Coronary artery (tissue), 2 donors: ENCODE measurements around the gene ST6GALNAC3.

ENCODE experiments used
- DNase-seq: peaks from one replicate; pipeline ENCODE4 v3.0.0-alpha.2; 2017; ENCODE audit warnings: low spot score
- H3K27ac ChIP-seq, 2 donors: fragments of 200-600 bp; sonication (generic); one replicate each; pipeline ENCODE4 v1.5.1; 2016 to 2019
- H3K4me3 ChIP-seq: fragments of 200-600 bp; sonication (generic); 2 replicates; pipeline ENCODE4 v1.5.1; 2016; ENCODE audit warnings: mild to moderate bottlenecking, moderate library complexity
- CTCF ChIP-seq: fragments of 200-600 bp; sonication (generic); IDR thresholded peaks from one replicate; pipeline ENCODE4 v1.5.1; 2019; ENCODE audit warnings: antibody characterized with exemption

Gene ST6GALNAC3

GRCh38 chr1:76492752-76493430 lies 418.3 kb downstream of the ST6GALNAC3 start:
- Histone ChIP-seq H3K27ac (no peak overlapping the region), H3K4me3 (no peak overlapping the region)
- no peak for TF ChIP-seq CTCF
- DNase-seq, result no peak

GRCh38 chr1:76494807-76495206 lies 420.3 kb downstream of the ST6GALNAC3 start:
- no peak for DNase-seq
- Histone ChIP-seq H3K27ac (no peak overlapping the region), H3K4me3 (no peak overlapping the region)
- TF ChIP-seq CTCF, result no peak

GRCh38 chr1:76496871-76497270 lies 422.3 kb downstream of the ST6GALNAC3 start:
- H3K27ac ChIP-seq, result no peak overlapping the region
- TF ChIP-seq CTCF, result no peak
- DNase-seq, result no peak
- H3K4me3 ChIP-seq, result no peak overlapping the region

- H3K4me3 ChIP-seq, result no peak overlapping the region
- no peak for DNase-seq
- H3K27ac ChIP-seq, result no peak overlapping the region
- no peak for TF ChIP-seq CTCF
These were observed 425.6 kb downstream of the ST6GALNAC3 start for GRCh38 chr1:76500116-76500515.

- Histone ChIP-seq H3K4me3 (no peak overlapping the region), H3K27ac (no peak overlapping the region)
- no peak for DNase-seq
- TF ChIP-seq CTCF, result no peak
These were observed 426.6 kb downstream of the ST6GALNAC3 start for GRCh38 chr1:76501136-76501535.

GRCh38 chr1:76501586-76502219 lies 427.2 kb downstream of the ST6GALNAC3 start:
- DNase-seq, result no peak
- Histone ChIP-seq H3K4me3 (no peak overlapping the region), H3K27ac (no peak overlapping the region)
- no peak for TF ChIP-seq CTCF

- TF ChIP-seq CTCF, result no peak
- DNase-seq, result no peak
- no peak overlapping the region for H3K27ac ChIP-seq
- H3K4me3 ChIP-seq, result no peak overlapping the region
These were observed 428.6 kb downstream of the ST6GALNAC3 start for GRCh38 chr1:76503100-76503499.
